Neuron (in vitro differentiated cells): ENCODE results near the gene SRRD.

Experiments used
- H2AFZ ChIP-seq: one replicate; pipeline ENCODE4 v1.6.1; 2013; ENCODE audit warnings: low read depth, mild to moderate bottlenecking, inconsistent platforms, low read length, moderate library complexity
- H3K27me3 ChIP-seq: one replicate; pipeline ENCODE4 v1.6.1; 2013; ENCODE audit warnings: low read length; ENCODE audit not compliant: insufficient read depth
- H3K36me3 ChIP-seq: one replicate; pipeline ENCODE4 v1.6.1; 2013; ENCODE audit warnings: low read length; ENCODE audit not compliant: insufficient read depth
- H3K4me1 ChIP-seq: one replicate; pipeline ENCODE4 v1.6.1; 2013; ENCODE audit warnings: low read length; ENCODE audit not compliant: insufficient read depth
- H3K4me3 ChIP-seq: 2 replicates; pipeline ENCODE4 v1.5.1; 2013; ENCODE audit warnings: mild to moderate bottlenecking, low read length, moderate library complexity
- H3K9me3 ChIP-seq: one replicate; pipeline ENCODE4 v1.6.1; 2013; ENCODE audit warnings: low read length

The SRRD gene

DNA sequence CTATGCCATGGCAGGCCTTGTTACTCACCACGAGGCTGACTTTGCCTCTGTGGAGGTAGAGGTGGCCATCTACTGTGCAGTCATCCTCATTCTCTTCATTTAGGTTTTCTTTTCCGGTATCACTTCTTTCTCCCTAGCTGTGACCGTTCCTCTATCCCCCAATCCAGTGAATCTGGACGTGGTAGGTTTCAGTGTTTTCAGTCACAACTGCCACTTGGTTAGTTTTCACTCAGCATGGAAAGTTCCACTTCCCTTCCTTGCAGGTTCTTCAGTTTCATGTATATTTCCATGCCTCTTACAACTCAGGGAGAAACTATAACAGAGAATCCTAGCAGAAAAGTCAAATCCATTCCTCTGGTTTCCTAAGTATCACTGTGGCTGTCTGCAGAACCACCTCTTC is 2.0 kb upstream of the SRRD start:
- H3K4me3 ChIP-seq, result no peak overlapping the region
- peaks cover 19% of the 10 kb centered on the region for H3K36me3 ChIP-seq
- no peaks in the 10 kb centered on the region for H3K27me3 ChIP-seq
- H3K4me1 ChIP-seq, result peaks cover 53% of the 10 kb centered on the region
- H3K9me3 ChIP-seq, result no peaks in the 10 kb centered on the region
- no peak overlapping the region for H2AFZ ChIP-seq

DNA sequence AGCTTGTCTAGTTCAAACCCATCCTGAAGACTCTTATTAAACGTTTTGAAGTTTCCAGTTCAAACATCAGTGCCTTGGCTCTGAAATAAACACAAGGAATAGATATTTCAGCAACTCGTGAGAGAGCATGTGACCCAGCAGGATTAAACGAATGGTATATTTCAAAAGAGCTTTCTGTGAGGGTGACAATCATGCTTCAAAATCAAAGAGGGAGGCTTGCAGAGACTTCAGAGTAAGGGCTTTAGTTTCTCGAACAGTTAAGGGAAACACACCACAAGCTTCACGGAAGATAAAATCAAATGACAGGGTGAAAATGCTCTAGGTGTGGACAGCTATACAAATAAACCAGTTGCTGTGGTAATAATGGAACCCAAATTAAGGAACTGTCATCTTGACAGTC is 1.5 kb upstream of the SRRD start:
- Histone ChIP-seq H2AFZ (no peak overlapping the region), H3K27me3 (no peaks in the 10 kb centered on the region), H3K9me3 (no peaks in the 10 kb centered on the region), H3K4me3 (peak overlapping the region; percentile 97), H3K36me3 (peaks cover 16% of the 10 kb centered on the region), H3K4me1 (peaks cover 53% of the 10 kb centered on the region)

DNA sequence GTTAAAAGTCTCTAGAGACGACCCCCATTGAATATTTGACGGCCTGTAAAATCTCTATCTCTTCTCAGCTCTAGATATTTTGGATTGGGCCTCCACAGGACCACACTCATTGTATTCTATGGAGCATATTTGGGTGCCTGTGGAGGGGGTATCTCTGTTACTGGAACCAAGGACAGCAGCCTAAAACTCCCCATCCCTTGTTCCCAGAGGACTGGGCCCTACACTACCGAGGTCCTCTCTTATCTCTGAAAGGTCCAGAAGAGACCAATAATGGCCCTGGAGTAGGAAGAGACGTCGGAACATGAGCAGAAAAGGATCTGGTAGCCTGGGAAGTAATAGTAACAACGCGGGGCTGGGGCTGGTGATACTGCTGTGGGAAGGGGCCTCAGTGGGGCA is 636 bp upstream of the SRRD start:
- Histone ChIP-seq H3K27me3 (no peaks in the 10 kb centered on the region), H3K9me3 (no peaks in the 10 kb centered on the region), H2AFZ (peak overlapping the region; percentile 90), H3K4me3 (peak overlapping the region; percentile 97), H3K36me3 (peaks cover 17% of the 10 kb centered on the region), H3K4me1 (peaks cover 53% of the 10 kb centered on the region)

DNA sequence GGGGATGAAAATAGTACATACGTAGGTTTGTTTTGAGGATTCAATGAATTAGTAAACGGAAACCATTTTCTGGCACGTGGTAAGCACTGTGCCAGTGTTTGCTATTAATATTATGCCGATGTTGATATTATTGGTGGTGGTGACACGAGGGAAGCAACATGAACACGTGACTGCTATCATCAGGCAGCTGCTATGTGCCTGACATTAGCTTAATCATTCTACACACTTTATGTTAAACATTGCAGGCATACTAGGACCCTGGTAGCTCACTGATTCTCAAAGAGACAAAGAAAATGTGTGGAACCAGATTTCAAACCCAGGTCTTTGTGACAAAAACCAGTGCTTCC is 656 bp downstream of the SRRD start:
- Histone ChIP-seq H3K9me3 (no peaks in the 10 kb centered on the region), H2AFZ (peak overlapping the region; percentile 90), H3K27me3 (no peaks in the 10 kb centered on the region), H3K4me1 (peaks cover 48% of the 10 kb centered on the region), H3K4me3 (peak overlapping the region; percentile 97), H3K36me3 (peaks cover 22% of the 10 kb centered on the region)

DNA sequence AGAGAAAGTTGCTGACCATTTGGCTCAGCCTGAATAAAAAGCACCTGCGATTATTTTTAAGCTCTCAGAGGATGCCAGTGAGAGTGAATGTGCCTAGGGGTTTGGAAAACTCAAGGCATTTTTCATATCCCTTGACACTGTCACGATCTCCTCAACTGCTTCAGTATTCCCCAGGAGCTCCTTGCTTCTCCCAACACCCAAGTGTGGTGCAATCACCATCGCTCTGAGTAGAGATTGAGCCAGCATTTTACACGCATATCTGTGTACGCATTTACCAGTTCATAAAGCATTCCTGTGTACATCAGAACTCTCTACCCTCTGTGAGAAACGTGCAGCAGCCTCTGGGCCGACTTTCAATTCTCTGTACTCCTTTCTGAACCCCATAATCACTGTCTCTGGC is 1.3 kb downstream of the SRRD start:
- Histone ChIP-seq H3K27me3 (no peaks in the 10 kb centered on the region), H3K36me3 (peaks cover 26% of the 10 kb centered on the region), H2AFZ (no peak overlapping the region), H3K4me3 (peak overlapping the region; percentile 97), H3K4me1 (peaks cover 43% of the 10 kb centered on the region), H3K9me3 (no peaks in the 10 kb centered on the region)

DNA sequence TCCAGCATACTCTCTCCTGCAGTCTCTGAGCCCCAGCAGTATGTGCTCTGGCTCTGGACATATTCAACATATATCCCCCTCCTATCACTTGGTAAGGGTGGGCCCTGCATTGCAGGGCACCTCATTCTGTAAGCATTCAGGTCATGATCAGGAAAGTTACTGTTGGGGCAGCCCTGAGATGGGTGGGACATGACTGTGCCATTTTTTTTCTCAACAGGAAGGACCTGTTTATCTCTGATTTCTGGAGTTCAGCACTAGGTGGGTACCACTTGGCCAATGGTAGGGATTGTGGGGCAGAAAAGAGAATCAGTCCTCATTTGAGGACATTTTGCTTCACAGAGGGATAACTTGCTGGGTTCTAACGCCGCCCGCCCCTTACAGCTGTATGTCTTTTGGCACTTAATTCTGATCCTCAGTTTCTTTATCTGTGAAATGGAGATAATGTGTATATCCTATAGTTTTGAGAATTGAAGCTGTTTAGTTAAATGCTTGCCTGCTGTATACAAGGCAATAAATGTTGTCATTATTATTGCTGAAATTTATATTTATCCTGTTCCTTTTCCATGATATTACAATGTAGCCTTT is 2.2 kb downstream of the SRRD start:
- H2AFZ ChIP-seq, result no peak overlapping the region
- peaks cover 35% of the 10 kb centered on the region for H3K4me1 ChIP-seq
- H3K9me3 ChIP-seq, result no peaks in the 10 kb centered on the region
- H3K4me3 ChIP-seq, result no peak overlapping the region
- peaks cover 33% of the 10 kb centered on the region for H3K36me3 ChIP-seq
- H3K27me3 ChIP-seq, result no peaks in the 10 kb centered on the region

DNA sequence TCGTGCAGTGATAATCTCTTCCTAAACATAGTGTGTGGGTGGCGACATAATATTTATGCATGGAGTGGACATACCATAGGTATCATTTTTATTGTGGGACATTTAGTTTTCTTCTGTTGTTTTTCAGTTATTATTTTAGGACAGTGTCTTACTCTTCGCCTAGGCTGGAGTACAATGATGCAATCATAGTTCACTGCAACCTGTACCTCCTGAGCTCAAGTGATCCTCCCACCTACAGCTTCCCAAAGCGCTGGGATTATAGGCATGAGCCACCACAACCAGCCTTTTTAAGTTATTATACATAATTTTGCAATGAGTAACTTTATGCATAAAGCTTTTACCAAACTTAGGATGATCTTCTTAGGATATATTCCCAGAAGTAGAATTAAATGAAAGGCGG is 2.7 kb downstream of the SRRD start:
- H3K4me1 ChIP-seq, result peaks cover 30% of the 10 kb centered on the region

DNA sequence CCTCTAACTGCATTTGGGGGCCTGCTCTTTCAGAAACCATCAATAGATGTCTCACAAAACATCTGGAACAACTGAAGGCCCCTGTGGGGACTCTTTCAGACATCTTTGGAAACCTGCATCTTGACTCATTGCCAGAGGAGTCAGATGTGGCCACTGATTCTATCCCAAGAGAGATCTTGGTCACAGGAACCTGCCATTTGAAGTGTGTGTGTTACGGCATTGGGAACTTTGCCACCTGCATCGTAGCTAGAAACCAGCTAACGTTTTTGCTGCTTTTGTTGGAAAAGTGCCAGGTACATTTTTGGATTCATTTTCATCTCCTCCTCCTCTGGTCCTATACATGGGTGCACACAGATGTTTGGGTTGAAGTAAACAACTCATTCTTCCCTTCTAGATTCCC is 4.3 kb downstream of the SRRD start:
- Histone ChIP-seq H3K36me3 (peaks cover 53% of the 10 kb centered on the region), H3K4me3 (no peak overlapping the region), H3K4me1 (peaks cover 15% of the 10 kb centered on the region), H3K27me3 (no peaks in the 10 kb centered on the region), H2AFZ (no peak overlapping the region), H3K9me3 (no peaks in the 10 kb centered on the region)

More for the DNA sequence above, 2.7 kb downstream of the SRRD start:
- Histone ChIP-seq H3K27me3 (no peaks in the 10 kb centered on the region), H3K4me3 (no peak overlapping the region), H3K36me3 (peaks cover 37% of the 10 kb centered on the region), H2AFZ (no peak overlapping the region), H3K9me3 (no peaks in the 10 kb centered on the region)

DNA sequence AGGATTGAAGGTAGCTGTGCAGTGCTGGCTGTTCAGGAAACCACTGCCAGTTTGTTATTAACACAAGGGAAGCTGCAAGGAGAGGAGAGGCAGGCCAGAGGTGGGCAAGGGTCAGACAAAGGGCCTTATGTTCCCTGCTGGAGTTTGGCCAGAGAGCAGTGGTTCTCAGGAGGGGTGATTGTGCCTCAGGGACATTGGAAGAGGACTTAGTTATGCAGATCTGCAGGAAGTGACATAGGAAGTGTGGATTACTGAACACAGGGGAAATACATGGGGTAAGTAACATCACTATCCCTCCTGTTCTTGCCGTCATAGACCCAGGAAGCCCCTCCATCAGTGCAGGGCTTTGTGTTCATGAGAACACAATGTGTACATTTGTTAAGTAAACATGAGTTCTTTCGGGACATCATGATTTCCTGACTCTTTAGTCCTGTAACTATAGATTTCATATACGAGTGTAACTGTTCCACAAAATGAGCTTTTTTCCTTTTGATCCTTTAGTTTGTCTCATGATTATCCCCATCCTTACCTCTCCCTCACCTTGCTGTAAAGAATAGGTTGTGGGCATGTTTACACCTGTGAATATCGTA is 5.9 kb downstream of the SRRD start:
- Histone ChIP-seq H3K4me3 (no peak overlapping the region), H3K4me1 (peaks cover 7% of the 10 kb centered on the region), H2AFZ (no peak overlapping the region), H3K27me3 (no peaks in the 10 kb centered on the region), H3K9me3 (no peaks in the 10 kb centered on the region), H3K36me3 (peaks cover 67% of the 10 kb centered on the region)

DNA sequence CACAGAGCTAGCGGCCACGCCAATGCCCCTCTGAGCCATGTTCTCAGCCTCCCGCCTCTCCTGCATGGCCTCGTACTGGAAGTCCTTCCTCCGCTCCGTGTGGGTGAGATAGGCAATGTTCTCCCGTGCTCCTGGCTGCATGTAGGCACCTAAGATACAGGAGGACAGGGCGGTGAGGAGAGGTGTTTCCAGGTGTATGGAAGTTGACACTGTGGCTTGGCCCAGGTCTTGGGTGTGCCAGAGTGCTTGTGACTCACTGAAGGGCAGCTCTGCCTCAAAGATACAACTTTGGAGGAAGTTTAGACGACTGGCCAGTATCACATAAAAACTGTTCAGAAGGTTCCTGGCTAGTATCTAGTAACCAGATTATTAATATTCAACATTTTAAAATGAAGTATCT is 8.5 kb downstream of the SRRD start:
- Histone ChIP-seq H2AFZ (no peak overlapping the region), H3K36me3 (peaks cover 88% of the 10 kb centered on the region), H3K4me3 (no peak overlapping the region), H3K9me3 (no peaks in the 10 kb centered on the region), H3K27me3 (no peaks in the 10 kb centered on the region), H3K4me1 (no peaks in the 10 kb centered on the region)

DNA sequence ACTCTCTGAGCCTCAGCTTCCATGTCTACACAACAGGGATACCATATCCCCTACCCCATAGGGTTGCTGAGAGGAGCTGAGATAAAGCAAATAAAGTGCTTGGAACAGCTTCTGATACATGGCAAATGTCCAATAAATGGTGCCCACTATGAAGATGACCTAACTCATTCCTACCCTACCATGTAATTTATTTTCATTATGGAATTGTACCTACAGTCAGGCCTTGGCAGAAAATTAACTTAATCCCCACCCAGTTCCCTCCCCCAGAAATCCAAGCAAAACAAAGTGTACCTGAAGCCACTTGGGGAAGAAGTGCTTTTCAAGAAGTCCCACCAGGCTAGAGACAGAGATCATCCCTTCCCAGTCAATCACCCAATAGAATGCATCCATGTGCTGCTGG is 10.8 kb downstream of the SRRD start:
- Histone ChIP-seq H3K27me3 (no peaks in the 10 kb centered on the region), H3K36me3 (peaks cover 78% of the 10 kb centered on the region), H3K4me1 (no peaks in the 10 kb centered on the region), H3K4me3 (no peak overlapping the region), H3K9me3 (no peaks in the 10 kb centered on the region), H2AFZ (no peak overlapping the region)

DNA sequence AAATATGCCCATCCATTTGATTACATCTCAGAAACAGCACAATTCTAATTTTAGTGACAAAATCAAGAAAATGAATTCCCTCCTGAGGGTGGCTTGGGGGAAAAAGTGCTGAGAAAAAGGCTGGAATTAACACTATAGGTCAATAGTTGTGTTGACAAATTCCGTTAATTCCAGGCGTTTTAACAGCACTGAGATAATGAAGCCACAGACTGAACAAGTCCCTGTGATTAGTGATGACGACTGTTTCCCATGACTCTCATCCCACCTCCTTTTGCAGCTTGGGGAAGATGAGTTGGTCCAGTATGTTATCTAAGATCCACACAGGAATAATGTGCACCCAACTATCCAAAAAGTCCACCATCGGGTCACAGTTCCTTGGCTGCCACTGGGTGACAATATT is 12.8 kb downstream of the SRRD start:
- H3K4me3 ChIP-seq, result no peak overlapping the region
- H3K36me3 ChIP-seq, result peaks cover 76% of the 10 kb centered on the region
- H3K27me3 ChIP-seq, result no peaks in the 10 kb centered on the region
- H2AFZ ChIP-seq, result no peak overlapping the region
- no peaks in the 10 kb centered on the region for H3K4me1 ChIP-seq
- H3K9me3 ChIP-seq, result no peaks in the 10 kb centered on the region

DNA sequence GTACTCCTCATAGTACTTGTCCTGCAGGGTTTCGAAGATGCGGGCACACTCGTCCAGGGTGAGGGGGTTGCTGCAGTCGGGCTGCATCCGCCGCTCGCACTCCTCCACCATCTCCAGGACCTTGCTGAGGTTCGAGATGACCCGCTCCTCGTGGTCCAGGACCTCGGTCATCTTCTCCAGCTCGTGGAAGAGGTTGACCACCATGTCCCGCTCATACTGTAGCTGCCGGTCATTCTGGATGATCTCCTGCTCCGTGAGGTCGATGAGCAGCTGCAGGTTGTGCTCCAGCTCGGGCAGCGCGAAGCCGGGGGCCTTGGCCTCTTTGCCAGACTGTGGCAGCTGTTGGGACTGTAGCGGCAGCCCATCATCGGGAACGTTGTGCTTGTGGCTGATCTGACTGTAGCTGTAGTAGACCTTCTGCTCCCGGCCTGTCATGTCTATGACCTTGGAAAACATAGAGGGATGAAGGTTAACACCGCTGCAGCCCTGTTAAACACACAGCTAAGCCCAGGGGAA is 15.6 kb downstream of the SRRD start:
- no peak overlapping the region for H2AFZ ChIP-seq
- no peak overlapping the region for H3K4me3 ChIP-seq
- peaks cover 74% of the 10 kb centered on the region for H3K36me3 ChIP-seq
- no peaks in the 10 kb centered on the region for H3K27me3 ChIP-seq
- peaks cover 6% of the 10 kb centered on the region for H3K4me1 ChIP-seq
- no peaks in the 10 kb centered on the region for H3K9me3 ChIP-seq

DNA sequence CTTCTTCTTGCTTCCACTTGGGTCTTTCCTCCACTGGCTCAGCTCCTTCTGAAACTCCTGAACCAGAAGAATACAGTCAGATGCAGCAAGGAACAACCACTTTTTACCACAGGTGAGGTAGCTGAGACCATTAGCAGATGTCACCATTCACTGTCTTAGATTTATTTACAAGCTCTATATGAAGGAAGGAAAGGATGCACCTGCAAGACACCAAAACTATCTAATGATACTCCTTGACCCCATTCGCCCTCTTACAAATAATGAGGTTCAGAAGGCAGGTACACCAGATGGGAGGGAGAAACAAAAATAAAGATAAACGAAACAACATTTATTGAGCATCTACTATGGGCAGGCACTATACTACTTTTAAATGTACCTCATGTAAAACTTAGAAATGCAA is 18.3 kb downstream of the SRRD start:
- no peak overlapping the region for H2AFZ ChIP-seq
- peaks cover 6% of the 10 kb centered on the region for H3K4me1 ChIP-seq
- no peak overlapping the region for H3K4me3 ChIP-seq
- no peaks in the 10 kb centered on the region for H3K27me3 ChIP-seq
- H3K9me3 ChIP-seq, result no peaks in the 10 kb centered on the region
- peaks cover 70% of the 10 kb centered on the region for H3K36me3 ChIP-seq
